GM18873 (cell line): ENCODE measurements around the gene KCNMB1.

Source experiments
- ATAC-seq: cut with Tn5 transposase; IDR thresholded peaks from one replicate; pipeline ENCODE4 v1.9.1; 2021; ENCODE audit warnings: mild to moderate bottlenecking, moderate library complexity, moderate number of reproducible peaks; ENCODE audit not compliant: unreplicated experiment, low FRiP score

The KCNMB1 gene

DNA sequence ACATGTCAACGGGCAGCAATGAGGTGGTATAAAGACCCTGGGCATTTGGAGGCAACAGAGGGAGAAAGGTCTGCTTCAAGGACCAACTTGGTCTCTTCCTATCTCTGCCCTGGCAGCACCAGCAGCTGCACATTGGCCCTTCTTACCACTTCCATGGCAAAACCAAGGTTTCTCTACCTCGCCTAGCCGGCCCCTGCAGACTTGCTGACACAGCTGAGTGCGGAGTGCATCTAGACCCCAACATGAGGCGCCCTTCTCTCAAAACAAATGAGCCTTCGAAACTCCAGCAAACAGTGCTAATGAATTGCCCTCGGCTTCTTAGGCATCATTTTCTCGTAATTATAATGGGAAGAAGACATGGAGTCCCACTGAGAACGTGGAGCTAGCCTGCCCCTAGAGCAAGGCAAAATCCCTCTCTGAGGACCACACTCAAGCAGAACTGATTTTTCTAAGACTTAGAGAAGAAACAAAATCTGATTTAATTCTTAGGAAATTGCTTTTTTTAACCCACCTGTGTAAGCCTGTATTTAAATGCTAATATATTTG lies 42.1 kb downstream of the KCNMB1 start:
- ATAC-seq: no peak

DNA sequence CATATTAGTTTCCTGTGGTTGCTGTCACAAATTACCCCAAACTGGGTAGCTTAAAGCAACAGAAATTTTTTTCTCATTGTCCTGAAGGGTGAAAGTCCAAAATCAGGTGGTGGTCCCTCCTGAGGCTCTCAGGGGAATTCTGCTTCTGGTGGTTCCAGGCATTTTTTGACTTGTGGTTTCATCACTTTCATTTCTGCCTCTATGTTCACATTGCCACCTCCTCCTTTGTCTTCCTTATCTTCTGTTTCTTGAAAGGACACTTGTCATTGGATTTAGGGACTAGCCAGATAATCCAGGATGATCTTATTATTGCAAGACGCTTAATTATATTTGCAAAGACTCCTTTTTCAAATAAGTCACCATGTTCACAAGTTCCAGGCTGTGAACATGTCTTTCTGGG lies 43.2 kb downstream of the KCNMB1 start:
- ATAC-seq: no peak

DNA sequence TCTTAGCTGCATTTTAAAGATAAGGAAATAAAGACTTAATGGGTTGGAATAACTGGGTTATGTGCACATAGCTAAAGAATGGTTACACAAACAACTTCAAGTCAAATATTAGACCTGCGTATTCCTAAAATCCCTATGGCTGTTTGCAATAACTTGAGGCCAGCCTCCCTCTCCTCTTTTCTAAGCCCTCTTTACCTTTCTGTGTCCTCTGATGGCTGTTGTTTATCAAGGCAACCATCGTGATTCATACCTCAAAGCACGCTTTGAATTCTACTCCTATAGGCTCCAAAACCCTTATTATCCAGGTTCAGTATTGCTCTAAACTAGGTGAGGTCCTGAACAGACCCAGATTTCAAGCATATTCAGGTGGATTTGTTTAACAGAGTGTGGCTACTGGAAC lies 46.0 kb downstream of the KCNMB1 start:
- ATAC-seq: no peak

DNA sequence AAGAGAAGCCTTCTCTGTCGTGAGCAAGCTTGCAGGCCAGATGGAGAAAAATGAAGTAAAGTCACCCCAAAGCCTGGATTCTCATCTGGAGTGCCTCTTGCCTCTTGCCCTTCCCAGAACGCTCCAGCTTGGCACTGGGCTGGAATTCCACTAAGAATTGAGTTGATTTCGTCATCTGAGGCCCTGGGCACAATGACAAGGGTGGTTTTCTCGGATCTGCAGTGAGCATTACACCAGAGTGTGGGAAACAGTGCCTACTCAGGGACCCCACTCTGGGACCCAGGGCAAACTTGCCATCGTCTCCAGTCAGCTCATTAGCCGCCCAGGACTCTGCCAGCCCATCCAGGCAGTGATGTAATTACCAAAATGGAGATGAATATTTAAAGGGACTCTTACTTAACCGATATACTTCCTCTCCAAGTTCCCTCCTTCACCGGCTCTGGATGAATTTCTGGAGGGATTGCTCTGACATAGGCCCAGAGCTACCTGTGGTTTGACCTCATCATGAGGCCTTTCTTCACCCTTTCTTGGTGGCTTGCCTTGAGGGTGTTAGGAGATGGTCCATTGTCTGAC lies 46.9 kb downstream of the KCNMB1 start:
- no peak for ATAC-seq

DNA sequence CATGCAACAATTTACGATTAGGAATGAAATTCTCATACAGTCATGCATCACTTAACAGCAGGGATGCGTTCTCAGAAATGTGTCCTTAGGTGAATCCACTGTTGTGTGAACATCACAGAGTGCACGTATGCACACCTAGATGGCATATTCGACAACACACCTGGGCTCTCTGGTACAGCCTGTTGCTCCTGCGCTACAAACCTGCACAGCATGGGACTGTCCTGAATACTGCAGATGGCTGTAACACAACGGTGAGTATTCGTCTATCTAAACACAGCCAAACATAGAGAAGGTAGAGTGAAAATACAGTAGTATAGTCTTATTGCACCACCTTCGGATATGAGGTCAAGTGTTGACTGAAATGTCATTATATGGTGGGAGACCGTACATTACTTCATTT lies 47.6 kb downstream of the KCNMB1 start:
- ATAC-seq: no peak

DNA sequence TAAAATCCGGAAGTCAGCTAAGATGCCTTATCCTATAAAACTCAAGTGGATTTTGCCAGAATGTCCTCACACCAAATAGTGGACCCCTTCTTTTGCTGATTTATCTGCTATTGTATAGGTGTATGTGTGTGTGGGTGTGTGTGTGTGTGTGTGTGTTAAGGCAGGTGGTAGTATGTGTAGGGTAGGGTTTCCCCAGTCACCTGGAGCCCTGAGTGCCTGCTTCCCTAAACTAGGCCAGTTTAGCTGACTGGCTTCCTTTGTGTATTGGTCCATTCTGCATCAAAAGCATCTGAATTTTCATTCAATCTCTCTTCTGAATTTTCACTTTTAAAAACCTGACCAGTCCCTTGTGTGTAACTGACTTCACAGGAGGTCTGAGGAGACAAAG lies 49.4 kb downstream of the KCNMB1 start:
- ATAC-seq: no peak

DNA sequence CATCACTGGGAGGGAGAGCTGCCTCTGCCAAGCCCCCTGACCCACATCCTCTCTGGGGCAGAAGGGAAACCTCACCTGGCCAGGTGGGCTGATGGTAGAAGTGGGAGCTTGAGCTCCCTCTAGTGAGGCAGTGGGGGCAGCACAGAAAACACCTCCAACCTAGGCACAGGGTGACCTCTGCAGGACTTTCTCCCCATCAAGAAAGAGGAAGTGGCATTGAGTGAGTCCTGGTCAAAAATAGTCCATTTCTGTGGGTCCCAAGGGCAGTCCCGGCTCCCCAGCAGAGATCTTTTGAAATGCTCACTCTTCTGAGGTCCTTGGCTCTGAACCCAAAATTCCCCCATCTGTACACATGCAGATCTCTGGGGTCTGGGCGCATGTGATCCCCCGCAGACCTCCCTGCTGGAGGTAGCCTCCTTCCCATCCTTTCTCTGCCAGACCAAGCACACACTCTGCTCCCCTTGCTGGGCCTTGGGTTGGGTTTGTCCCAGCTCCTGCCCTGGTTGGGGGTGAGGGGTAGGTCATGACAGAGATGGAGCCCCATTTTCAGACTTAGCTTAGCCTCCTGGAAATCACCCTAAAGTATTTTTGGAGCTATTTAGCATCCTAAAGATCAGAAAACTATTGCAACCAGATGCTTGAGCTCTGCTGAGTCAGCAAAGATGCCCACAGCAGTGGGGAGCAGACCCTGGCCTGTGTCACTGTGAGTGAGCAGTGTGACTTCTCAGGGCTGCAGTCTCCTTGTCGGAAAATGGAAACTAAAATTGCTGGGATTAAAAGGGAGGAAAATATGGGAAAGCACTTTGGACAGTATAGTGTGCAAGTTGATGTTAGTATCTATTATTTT lies 50.0 kb downstream of the KCNMB1 start:
- ATAC-seq: peak; percentile 87

DNA sequence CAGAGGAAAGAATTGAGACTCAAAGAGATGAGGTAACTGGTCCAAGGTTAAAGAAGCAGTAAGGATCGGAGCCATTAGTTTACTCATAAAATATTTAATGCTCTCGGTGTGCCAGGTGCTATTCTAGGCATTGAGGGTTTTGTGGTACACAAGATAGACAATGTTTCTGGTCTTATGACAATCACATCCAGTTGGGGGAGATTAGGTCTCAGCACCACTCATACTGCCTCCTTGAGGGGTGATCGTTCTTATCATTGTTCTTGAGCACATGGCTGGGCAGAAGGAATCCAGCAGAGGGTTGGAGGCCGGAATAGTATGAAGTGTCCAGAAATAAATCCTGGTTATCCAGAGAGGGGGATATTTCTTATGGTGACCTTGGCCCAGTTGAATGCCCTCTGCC lies 50.9 kb downstream of the KCNMB1 start:
- no peak for ATAC-seq

DNA sequence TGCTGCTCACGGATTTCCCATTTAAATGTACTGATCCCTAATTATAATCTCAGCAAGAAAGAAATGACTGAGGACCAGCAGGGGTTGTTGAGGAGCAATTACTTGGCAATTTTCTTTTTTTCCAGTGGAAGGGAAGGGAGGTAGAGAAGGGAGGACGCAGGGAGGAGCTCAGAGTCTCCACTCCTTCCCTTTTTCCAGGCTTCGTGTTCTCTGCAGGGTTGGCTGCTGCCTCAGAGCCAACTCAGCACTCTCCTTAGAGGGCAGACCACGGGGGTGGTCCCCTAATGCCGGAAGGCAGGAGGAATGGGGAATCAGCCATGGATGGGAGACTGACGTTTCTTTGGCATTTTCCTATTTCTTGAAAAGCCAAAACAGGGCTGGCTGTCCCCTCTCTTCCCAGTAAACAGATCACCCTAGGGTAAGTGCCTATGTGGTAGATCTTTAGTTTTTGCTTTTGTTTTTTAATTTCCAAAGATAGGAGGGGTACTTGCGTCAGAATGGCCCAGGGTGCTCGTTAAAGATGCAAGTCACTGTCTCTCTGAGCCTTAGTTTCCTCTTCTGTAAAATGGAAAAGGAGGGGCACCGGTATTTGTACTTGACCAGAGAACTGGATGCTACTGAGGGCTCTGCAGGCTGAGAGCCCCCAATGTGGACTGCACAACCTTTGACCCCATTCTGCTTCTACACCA lies 52.0 kb downstream of the KCNMB1 start:
- no peak for ATAC-seq

DNA sequence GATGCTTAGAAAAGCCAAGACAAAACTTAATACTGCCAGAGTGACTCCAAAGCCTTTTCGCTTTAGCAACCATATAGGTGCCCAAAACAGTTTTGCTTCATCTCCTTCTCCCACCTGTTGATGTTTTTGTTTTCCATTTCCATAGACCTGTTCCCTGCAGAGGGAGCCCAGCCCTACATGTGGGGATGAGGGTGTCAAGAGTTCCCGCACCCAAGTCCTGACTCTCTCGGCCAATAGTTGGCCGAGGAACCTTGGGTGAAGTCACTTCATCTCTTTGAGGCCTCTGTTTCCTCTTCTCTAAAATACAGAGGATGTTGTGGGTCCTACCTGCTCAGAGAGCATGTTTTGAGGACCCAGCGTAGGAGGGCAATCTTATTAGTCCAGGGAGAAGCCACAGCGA lies 53.1 kb downstream of the KCNMB1 start:
- no peak for ATAC-seq

DNA sequence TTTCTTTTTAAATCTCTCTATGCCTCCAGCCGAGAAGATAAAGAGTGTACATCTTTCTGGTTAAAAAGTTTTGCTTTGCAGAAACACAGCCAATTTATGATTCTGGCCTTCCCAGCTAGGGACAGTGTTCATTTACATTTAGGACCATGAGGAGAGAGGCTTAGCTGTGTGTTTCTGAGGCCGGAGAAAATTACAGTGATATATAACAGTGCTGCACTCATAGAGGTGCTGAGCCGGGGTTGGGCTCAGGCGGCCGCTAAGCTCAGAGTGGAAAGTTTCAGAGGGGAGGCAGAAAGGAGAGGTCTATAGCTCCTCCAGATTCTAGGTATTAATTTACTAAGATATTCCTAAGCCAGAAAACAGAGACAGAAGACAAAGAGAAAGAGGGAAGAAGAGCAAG lies 54.5 kb downstream of the KCNMB1 start:
- no peak for ATAC-seq

DNA sequence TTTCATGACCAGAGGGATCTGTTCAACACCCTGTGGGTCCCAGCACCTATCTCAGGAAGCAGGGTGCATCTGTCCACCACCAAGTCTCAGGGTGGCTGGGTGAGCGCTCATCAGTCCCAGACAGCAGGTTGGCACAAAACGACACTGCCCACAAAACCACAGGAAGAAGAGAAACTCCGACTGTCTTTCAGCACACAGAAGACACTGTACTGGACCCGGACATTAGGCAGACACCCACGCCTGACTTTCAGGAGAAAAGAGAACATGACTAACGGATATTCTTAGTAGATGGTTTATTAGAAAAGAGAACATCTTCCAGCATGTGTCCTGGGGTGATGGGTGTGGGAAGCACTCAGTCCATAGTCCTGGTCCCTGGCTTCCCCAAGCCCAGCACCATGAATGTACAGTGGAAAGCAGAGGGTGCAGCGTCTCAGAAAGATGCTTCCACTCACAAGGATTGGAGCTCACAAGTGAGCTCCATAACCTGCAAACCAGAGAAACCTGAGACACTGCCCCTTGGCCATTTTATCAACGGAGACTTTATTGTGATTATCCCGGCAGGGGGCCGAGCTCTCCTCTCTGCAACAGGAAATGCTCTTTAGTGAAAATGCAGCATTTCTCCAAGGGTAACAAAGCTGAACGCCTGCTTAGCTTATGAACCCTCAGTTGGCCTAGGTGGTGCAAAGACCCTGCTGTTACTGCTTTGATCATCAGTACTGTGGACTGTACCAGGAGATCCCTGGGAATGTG lies 55.8 kb downstream of the KCNMB1 start:
- peak; percentile 46 for ATAC-seq

DNA sequence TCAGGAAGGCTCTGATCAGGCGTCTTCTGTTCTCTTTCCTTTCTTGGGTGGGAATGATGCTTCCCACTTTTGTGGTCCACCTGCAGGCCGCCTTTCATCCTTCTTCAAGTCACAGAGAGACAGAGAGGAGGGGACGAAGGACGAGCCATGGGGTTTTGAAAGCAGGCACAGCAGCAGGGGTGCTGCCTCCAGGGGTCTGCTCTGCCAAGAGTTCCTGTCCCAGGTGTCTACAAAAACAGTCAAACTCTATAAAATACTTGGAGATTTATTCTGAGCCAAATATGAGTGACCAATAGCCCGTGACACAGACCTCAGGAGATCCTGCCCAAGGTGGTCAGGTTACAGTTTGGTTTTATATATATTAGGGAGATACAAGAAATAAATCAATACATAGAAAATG lies 57.1 kb downstream of the KCNMB1 start:
- ATAC-seq: no peak

DNA sequence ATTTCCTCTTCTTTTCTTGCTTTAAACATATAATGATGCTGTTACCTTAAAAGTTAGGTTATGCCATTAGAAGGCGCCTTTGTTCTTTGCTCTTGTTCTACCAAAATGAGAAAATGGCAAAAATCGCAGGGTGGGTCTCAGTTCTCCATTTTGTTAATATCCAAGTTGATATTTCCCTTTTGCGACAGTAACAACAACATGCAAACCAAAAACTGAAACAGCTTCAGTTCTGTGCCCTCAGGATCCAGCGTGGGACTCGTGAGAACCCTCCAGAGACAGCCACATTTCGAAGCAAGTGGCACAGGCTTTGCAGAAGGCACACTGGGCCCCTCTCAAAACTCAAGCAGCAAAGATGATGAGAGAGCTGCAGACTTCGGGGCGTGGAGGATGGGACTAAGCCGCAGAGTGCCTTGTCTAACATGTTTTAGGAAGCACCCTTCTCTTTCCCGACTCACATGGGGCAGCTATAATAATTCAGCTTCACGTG lies 58.6 kb downstream of the KCNMB1 start:
- ATAC-seq: no peak

DNA sequence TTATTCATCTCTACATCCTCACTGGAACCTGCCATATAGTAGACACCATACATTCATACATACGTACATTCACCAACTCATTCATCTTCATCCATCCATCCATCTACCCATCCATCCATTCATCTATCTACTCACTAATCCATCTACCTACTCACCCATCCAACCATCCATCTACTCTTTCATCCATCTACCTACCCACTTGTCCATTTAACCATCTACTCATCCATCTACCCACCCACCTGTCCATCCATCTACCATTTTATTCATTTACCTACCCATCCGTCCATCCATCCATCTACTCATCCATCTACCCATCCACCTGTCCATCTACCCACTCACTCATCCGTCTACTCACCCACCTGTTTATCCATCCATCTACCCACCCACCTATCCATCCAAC lies 59.6 kb downstream of the KCNMB1 start:
- ATAC-seq: no peak

DNA sequence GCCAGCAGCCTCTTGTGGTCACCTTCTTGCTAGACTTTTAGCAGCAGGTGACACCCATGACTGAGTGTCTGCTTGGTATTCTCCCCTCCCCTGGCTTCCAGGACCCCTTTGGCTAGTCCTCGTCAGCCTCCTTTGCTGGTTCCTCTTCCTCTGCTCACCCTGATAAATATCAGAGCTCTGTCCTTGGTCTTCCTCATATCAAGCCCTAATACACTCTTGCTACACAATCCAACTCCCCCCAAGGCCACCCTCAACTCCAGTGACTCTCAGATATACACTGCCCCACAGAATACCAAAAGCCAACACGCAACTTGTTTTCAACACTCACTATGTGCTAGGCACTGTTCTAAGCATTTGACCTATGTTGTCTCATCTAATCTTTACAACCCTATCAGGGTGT lies 61.3 kb downstream of the KCNMB1 start:
- no peak for ATAC-seq

DNA sequence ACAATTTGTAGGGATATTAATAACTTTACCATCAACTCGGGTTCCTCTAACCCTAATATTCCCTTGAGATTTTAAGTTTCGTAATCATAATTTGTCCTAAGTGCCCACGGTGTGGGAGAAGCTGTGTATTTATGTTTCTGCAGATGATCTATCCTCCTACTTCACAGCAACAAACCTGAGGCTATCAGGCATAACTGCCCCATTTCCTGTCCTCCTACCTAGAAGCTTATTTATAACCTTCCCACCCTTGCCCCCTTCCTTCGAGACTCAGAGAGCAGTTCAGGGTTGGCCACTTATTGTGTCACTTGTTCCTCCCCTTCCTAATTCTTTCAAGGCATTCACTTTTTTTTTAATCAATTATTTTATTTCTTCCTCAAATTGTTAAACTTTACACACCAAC lies 62.0 kb downstream of the KCNMB1 start:
- no peak for ATAC-seq
